Measurements from ENCODE around the gene ADCYAP1R1. TPM values are rescaled to one million over a fixed set of nuclear protein-coding genes. Genes with fewer than 3 reads are reported as not detected.

Gene ADCYAP1R1
- total RNA-seq, 1 donor from 2014 or later, result 1.8 TPM

DNA sequence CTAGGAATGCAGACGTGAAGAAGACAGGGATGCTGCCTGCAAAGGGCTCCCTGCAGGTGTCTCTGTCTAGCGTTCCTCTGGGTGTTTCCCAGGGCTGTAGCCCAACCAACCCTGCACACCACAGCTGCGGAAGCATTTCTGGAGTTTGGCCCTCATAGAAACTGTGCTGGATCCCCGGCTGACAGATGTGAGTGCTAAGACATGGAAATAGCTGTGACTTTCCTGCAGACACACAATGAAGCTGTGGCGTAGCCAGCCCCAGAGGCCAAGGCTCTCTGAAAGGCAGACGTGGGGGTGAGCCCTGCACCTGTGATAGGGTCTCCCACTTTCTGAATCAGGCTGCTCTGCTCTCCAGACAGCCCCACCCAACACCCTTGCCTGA lies 44.8 kb downstream of the ADCYAP1R1 start:
- intact Hi-C loops (cut with DNase I), result no loop called here
- no peak for DNase-seq
- ATAC-seq, result no peak

DNA sequence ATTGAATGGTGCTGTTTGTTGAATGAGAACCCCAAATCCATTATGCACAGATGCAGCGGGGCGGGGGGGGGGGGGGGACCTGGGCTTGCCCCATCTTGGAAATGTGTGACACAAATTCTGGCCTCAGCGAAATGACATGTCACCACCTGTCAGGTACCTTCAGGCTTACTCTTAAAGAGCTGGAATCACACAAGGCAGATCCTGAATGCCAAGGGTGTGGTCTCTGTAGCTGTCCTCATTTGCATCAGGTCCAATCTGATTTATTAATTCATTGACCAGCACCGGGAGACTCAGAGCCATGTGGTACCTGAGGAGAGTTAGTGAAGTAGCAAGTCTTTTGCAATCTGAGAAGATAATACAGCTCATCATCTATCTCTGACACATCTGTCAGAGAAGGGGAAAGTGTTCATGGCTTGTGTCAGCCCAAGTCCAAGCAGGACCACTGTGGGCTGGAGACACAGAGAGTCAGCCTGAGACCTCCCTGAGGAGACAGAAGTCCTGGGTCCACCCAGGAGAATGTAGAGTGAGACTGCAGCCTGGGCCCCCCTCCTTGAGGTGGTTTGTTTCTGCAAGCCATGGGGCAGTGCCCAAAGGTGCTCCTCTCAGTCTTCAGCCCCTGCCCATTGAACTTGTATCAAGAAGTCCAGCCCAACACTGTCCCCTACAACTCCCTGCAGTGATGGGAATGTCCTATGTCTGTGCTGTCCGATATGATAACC lies 46.7 kb downstream of the ADCYAP1R1 start:
- Histone ChIP-seq H3K27me3 (no peaks in the 10 kb centered on the region), H3K4me1 (no peaks in the 10 kb centered on the region), H3K4me3 (no peak overlapping the region), H3K27ac (no peak overlapping the region), H3K36me3 (no peaks in the 10 kb centered on the region), H3K9me3 (no peaks in the 10 kb centered on the region)
- ATAC-seq, result no peak
- intact Hi-C loops (cut with DNase I), result no loop called here
- TF ChIP-seq, protein P1, sequence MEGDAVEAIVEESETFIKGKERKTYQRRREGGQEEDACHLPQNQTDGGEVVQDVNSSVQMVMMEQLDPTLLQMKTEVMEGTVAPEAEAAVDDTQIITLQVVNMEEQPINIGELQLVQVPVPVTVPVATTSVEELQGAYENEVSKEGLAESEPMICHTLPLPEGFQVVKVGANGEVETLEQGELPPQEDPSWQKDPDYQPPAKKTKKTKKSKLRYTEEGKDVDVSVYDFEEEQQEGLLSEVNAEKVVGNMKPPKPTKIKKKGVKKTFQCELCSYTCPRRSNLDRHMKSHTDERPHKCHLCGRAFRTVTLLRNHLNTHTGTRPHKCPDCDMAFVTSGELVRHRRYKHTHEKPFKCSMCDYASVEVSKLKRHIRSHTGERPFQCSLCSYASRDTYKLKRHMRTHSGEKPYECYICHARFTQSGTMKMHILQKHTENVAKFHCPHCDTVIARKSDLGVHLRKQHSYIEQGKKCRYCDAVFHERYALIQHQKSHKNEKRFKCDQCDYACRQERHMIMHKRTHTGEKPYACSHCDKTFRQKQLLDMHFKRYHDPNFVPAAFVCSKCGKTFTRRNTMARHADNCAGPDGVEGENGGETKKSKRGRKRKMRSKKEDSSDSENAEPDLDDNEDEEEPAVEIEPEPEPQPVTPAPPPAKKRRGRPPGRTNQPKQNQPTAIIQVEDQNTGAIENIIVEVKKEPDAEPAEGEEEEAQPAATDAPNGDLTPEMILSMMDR (IDR thresholded peaks at IDR 0.05), result no peak
- DNase-seq, result peak; percentile 26

More for the DNA sequence above, 44.8 kb downstream of the ADCYAP1R1 start:
- no peaks in the 10 kb centered on the region for H3K36me3 ChIP-seq
- no peaks in the 10 kb centered on the region for H3K27me3 ChIP-seq
- H3K9me3 ChIP-seq, result no peaks in the 10 kb centered on the region
- H3K27ac ChIP-seq, result no peak overlapping the region
- TF ChIP-seq, protein P1 (IDR thresholded peaks at IDR 0.05), result no peak
- no peak overlapping the region for H3K4me3 ChIP-seq
- no peaks in the 10 kb centered on the region for H3K4me1 ChIP-seq

DNA sequence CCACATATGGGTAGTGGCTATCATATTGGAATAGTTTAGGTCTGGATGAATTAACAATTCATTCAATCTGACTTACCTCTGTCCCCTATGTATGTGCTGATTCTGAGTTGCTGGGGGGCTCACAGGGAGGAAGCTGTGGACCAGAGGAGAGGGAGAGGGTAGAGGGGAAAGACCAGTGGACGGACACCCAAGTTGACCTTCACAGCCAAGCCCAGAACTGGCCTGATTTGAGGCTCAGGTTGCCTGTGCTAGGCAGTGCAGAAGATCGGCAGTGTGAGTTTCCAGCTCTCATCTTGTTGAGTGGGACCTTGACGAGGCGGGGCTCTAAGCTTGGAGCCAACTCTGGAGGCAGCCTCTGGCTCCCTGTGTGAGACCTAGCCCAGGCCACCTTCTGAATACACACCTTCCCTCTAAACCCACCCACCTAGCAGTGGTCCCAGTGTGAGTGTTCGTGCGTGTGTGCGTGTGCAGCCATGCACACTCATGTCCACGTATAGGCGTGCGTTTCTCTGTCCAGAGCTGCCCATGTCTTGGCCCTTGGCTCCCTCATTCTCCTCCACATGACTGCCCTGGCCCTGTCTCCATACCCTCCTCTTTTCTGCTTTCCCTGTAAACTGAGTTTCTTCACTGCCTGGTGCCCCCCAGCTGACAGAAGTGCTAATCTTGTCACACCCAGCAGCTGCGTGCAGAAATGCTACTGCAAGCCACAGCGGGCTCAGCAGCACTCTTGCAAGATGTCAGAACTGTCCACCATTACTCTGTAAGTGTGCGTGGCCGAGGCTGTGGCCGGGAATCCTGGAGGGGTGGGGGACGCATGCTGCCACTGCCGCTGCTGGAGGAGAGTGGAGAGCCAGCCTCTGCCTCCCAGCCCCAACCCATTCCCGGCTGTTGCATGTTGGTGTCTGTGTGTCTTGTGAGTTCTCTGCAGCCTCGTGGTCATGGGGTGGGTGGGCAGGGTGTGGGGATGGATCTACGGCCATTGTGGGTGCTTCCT lies 47.6 kb downstream of the ADCYAP1R1 start:
- intact Hi-C loops (cut with DNase I), result no loop called here
- no peak overlapping the region for H3K4me3 ChIP-seq
- no peak overlapping the region for H3K27ac ChIP-seq
- H3K9me3 ChIP-seq, result no peaks in the 10 kb centered on the region
- no peak for ATAC-seq
- H3K4me1 ChIP-seq, result no peaks in the 10 kb centered on the region
- no peaks in the 10 kb centered on the region for H3K27me3 ChIP-seq
- no peaks in the 10 kb centered on the region for H3K36me3 ChIP-seq
- peak; percentile 40 for DNase-seq
- TF ChIP-seq, protein P1 (IDR thresholded peaks at IDR 0.05), result no peak

DNA sequence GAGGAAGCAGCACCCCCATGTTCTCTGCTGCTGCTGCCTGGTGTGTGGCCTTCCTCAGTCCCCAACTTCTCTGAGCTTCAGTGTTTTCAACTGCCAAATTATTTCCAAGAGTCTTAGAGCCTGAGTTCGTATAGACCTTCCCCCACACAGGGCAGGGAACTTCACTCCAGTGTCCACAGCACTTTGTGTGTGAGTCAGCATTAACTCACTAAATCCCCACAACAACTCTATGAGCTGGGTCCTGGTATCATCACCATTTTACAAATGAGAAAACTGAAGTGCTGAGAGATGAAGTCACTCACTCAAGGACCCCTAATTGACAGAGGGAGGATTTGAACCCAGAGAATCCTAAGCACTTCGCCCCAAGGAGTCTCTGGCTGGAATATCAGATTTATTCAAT lies 48.3 kb downstream of the ADCYAP1R1 start:
- no peaks in the 10 kb centered on the region for H3K4me1 ChIP-seq
- no peak for ATAC-seq
- no peaks in the 10 kb centered on the region for H3K36me3 ChIP-seq
- no peaks in the 10 kb centered on the region for H3K9me3 ChIP-seq
- no peak for DNase-seq
- no peak overlapping the region for H3K27ac ChIP-seq
- H3K27me3 ChIP-seq, result no peaks in the 10 kb centered on the region
- TF ChIP-seq, protein P1 (IDR thresholded peaks at IDR 0.05), result no peak
- intact Hi-C loops (cut with DNase I), result no loop called here
- no peak overlapping the region for H3K4me3 ChIP-seq

DNA sequence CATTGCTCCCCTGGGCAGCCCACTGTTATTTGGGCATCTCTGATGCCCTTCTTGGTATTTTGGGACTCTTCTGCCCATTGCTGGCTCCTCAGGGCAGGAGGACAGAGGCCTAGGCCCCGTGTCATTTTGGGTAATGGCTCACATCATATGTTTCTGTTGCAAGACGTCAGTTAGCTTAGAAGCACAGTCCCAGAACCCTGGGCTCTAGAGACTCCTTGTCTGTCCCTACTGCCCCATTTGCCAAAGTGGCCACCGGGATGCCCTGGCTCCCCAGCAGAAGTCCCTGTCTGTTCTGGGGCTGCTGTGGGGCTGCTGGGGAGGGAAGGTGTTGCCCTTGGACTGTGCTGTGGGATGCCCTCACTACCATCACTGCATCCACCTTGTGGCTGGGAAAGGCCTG lies 48.8 kb downstream of the ADCYAP1R1 start:
- intact Hi-C loops (cut with DNase I), result no loop called here
- ATAC-seq (no peak), DNase-seq (no peak)
- Histone ChIP-seq H3K27ac (no peak overlapping the region), H3K4me3 (no peak overlapping the region), H3K4me1 (no peaks in the 10 kb centered on the region), H3K27me3 (no peaks in the 10 kb centered on the region), H3K9me3 (no peaks in the 10 kb centered on the region), H3K36me3 (no peaks in the 10 kb centered on the region)
- TF ChIP-seq, protein P1 (IDR thresholded peaks at IDR 0.05), result no peak

All from upper lobe of right lung (tissue), 1 donor.